SU-DHL-6 (cell line): ENCODE results near the gene LLGL2.

Source experiments
- CTCF ChIP-seq: fragments of 200-600 bp; sonication (generic); IDR thresholded peaks from one replicate; pipeline ENCODE4 v1.5.1; 2017; ENCODE audit warnings: antibody characterized with exemption, mild to moderate bottlenecking, low read length, moderate library complexity; ENCODE audit not compliant: insufficient read depth, poor library complexity, severe bottlenecking
- EZH2phosphoT487 ChIP-seq: fragments of 200-600 bp; sonication (generic), shearing (Covaris generic); conservative IDR thresholded peaks from 2 replicates; pipeline ENCODE4 v1.6.1; 2018; ENCODE audit warnings: mild to moderate bottlenecking, antibody characterized with exemption, low read length, moderate library complexity, mixed read lengths

GRCh38 chr17:75588596-75589011, 63.1 kb downstream of the LLGL2 start:
- no peak for TF ChIP-seq CTCF
- no peak for TF ChIP-seq EZH2phosphoT487
